GM06990 (cell line): ENCODE results near the gene CRNKL1.

Experiments used
- DNase-seq: peaks from one replicate; pipeline ENCODE4 v3.0.0-alpha.2; 2011; ENCODE audit not compliant: insufficient read length; ENCODE audit errors: extremely low read depth
- H3K27me3 ChIP-seq: replicated peaks from 2 replicates; pipeline ENCODE4 v1.6.0; 2011; ENCODE audit warnings: low read length; ENCODE audit not compliant: control insufficient read depth, insufficient read depth
- H3K36me3 ChIP-seq: 2 replicates; pipeline ENCODE4 v1.5.1; 2011; ENCODE audit warnings: low read length; ENCODE audit not compliant: control insufficient read depth, insufficient read depth
- H3K4me3 ChIP-seq: replicated peaks from 2 replicates; pipeline ENCODE4 v1.5.1; 2011; ENCODE audit warnings: low read depth, mild to moderate bottlenecking, control low read depth, low read length
- TF ChIP-seq, protein P1 (sequence below): IDR thresholded peaks from 2 replicates; pipeline ENCODE4 v1.5.1; 2011; ENCODE audit warnings: low read length, control low read depth, mild to moderate bottlenecking, inconsistent platforms; ENCODE audit not compliant: insufficient read depth, poor library complexity, severe bottlenecking

CRNKL1 gene

GRCh38 chr20:20073801-20074371 is 21.6 kb upstream of the CRNKL1 start:
- H3K4me3 ChIP-seq, result no peak overlapping the region
- DNase-seq, result no peak
- H3K36me3 ChIP-seq, result no peaks in the 10 kb centered on the region
- H3K27me3 ChIP-seq, result no peaks in the 10 kb centered on the region; the same call in 1 of the 2 replicates
- TF ChIP-seq, protein P1, sequence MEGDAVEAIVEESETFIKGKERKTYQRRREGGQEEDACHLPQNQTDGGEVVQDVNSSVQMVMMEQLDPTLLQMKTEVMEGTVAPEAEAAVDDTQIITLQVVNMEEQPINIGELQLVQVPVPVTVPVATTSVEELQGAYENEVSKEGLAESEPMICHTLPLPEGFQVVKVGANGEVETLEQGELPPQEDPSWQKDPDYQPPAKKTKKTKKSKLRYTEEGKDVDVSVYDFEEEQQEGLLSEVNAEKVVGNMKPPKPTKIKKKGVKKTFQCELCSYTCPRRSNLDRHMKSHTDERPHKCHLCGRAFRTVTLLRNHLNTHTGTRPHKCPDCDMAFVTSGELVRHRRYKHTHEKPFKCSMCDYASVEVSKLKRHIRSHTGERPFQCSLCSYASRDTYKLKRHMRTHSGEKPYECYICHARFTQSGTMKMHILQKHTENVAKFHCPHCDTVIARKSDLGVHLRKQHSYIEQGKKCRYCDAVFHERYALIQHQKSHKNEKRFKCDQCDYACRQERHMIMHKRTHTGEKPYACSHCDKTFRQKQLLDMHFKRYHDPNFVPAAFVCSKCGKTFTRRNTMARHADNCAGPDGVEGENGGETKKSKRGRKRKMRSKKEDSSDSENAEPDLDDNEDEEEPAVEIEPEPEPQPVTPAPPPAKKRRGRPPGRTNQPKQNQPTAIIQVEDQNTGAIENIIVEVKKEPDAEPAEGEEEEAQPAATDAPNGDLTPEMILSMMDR, result no peak

DNA sequence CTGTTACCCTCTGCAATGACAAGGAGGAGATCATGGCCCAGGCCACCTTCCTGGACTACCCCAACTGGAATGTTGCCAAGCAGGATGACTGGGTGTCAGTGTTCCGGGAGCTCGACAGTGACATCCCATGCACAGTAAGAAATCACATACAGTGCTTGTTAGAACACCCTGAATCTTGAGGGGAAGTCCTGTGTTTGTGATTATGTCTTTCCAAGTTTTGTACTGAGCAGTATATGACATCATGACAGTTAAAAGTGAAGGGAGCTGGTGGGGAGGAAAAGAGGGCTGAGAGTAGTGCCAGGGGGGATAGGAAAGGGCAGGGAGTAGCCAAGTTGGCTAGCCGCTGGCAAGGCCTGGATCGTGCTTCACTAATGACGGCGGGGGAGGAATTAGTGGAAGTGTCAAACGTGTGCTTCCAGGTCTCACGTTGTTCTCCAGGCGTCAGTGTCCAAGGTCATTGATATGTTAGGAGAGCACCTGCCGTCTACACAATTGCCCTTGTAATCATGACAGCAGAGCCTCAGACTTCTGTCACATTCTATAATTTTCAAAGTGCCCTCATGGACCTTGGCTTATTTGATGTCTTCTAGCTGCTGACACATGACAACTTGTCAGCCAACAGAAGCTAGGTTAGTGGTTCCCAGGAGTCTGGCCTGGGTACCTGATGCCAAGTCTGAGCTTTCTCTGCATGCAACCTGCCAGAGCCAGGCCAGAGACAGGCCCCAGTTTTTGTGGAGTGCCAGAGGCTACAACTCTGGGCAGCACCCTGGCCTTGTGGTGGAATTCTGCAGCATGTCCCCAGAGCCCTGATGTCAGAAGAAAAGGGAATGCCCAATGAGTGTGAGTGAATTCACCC is 18.8 kb upstream of the CRNKL1 start:
- DNase-seq, result no peak
- Histone ChIP-seq H3K36me3 (no peaks in the 10 kb centered on the region), H3K27me3 (no peaks in the 10 kb centered on the region; the same call in 1 of the 2 replicates), H3K4me3 (no peak overlapping the region)
- TF ChIP-seq, protein P1, result no peak

DNA sequence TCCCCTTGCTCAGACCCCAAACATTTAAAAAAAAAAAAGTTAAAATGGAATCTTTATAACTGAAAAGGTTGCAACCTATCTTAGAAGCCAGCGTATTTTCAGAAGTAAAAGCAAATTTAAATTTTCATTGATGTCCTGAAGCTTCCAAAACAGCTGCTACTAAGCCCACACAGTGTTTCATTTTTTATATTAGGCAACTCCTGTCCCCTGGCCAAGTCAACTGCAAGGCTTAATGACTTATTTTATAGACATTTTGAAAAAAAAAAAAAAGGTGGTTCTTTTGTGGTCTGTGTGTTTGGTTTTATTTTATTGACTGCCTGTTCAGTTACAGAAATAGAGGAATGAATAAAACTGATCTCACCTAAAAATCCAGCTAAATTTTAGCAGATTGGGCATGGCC is 13.1 kb upstream of the CRNKL1 start:
- no peak overlapping the region for H3K4me3 ChIP-seq

DNA sequence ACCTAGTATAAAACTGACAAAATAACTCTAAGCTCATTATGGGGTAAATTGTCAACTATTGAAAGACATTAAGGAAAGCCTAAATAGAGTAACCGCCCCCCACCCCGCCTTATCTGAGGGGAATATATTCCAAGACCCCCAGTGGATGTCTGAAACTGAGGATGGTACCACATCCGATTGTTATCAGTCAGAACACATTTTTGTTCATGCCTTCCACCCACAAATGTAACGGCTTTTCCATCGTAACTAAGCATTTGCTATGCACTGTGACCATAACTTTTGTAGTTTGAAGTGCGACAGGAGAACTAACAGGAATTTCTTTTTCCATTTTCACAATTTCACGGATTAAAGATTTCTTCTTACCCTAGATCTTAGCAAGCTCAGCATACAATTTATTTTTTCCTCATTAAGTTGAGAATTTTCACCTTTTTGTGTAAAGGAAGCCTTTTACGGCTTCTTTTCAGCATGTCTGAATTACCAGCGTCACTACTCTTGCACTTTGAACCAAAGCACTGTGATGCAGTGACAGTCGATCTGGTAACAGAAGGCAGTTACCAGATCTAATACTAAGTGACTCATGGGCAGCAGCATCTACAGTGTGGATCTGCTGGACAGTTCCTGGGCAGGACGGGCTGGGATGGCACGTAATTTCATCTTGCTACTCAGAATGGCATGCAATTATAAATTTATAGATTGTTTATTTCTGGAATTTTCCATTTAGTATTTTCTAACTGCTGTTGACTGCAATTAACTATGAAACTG is 11.9 kb upstream of the CRNKL1 start:
- TF ChIP-seq, protein P1, result no peak
- Histone ChIP-seq H3K27me3 (no peaks in the 10 kb centered on the region), H3K36me3 (no peaks in the 10 kb centered on the region), H3K4me3 (no peak overlapping the region)
- DNase-seq, result no peak

More for the DNA sequence above, 13.1 kb upstream of the CRNKL1 start:
- H3K36me3 ChIP-seq, result no peaks in the 10 kb centered on the region
- no peaks in the 10 kb centered on the region for H3K27me3 ChIP-seq
- TF ChIP-seq, protein P1, result no peak
- no peak for DNase-seq

DNA sequence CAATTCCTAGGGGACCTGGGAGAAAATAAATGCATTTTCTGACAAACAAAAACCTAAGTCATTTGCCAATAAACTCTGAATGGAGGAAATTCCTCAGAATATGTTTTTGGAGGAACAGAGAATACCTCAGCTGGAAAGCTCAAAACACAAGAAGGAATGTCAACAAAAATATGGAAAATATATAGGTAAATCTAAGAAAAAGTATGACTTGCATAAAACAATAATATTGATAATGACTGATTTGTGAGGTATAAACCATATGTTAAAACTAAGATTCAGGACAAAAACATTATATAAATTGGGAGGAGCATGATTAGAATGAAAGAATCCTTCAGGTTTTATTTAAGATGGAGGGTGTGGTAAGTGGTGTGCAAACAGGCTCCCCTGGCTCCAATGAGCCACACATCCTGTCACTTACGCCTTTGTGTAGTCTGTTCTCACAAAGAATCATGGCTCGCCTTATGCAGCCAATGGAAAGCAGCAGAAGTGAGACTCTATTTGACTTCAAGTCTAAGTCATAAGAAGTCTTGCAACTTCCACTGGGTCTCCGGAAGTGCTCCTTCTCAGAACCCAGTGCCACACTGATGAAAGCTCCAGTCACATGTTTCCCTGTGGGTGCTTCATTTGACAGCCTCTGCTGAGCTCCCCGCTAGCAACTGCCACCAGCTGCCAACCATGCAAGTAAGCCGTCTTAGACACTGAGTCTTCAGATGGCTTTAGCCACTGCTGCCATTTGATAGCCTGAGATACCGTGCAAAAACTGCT is 8.2 kb upstream of the CRNKL1 start:
- no peak overlapping the region for H3K4me3 ChIP-seq
- DNase-seq, result no peak

More for the DNA sequence above, 8.2 kb upstream of the CRNKL1 start:
- Histone ChIP-seq H3K27me3 (no peaks in the 10 kb centered on the region), H3K36me3 (no peaks in the 10 kb centered on the region)
- TF ChIP-seq, protein P1, result no peak
